Stimulated activated CD4-positive, alpha-beta T cell treated with anti-CD3 and anti-CD28 coated beads, TNF-alpha, amount 100 ng/mL, for 1 hour (primary cell): ENCODE data around the gene KCNN4.

Experiments used
- DNase-seq, 3 donors: peaks; one replicate each; pipeline ENCODE4 v3.0.0-alpha.2; 2020; ENCODE audit warnings: low read depth in 3 of 3, low spot score in 1 of 3

The KCNN4 gene

DNA sequence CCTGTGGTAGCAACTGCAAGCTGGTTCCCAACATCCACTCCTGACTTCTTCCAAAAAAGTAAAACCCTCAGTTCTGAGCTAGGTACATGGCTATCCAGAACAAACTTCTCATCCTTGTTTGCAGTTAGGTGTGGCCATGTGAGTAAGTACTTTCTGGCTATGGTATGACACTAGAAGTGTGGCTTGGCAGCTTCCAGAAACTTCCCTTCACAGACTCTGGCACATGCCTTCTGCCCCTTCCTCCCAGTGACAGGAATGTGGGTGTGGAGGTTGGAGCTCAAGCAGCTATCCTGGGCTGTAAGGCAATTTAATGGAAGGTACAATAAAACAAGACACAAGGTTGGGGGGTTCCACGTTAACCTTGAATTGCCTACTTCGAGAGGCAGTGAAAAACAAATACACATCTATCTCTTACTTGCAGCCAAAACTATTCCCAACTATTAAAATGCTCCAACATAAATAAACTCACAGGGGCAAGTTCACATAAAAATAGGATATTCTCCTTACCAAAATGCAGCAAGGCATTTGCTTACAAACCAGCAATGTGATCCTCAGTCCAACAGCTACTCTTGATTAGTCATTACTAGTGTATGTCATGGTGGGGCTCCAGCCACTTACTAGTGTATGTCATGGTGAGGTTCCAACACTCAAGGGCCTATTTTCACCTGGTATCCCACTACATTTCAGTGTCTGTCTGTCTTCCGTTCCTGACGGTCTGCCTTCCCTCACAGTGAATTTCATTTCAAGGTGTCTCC lies 29.1 kb downstream of the KCNN4 start:
- DNase-seq: no peak

DNA sequence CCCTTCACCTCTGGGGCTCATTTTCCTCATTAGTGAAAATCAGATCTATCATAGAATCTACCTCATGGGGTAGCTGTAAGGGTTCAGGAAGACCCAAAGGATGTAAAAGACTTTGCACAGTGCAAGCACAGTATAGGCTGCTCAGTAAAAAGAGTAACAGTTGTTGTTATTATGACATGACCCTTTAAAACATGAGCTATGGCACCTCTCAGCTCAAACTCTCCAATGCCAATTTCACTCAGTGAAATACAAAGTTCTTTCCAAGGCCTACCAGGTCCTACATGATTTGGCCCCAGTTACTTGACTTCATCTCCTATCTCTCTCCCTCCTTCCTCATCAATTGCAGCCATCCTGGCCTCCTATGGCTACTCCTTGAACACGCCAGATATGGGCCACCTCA lies 30.9 kb downstream of the KCNN4 start:
- DNase-seq: no peak

DNA sequence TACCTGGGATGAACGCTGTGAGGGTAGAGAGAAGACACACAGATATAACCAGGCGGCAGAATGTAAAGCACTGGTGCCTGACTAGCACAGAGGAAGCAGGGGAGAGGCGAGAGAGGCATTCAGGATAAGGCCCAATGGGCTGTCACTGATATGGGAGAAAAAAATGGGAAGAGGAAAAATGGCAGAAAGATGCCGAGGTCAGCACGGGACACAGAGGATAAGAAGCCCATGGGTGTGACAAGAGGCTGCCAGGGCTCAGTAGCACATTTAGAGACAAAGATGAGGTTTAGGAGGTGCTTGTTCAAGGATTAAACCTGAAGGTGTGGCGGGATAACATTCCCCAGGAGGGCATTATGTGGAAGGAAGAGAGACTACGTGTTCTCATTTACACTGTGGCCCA lies 31.6 kb downstream of the KCNN4 start:
- DNase-seq: no peak

DNA sequence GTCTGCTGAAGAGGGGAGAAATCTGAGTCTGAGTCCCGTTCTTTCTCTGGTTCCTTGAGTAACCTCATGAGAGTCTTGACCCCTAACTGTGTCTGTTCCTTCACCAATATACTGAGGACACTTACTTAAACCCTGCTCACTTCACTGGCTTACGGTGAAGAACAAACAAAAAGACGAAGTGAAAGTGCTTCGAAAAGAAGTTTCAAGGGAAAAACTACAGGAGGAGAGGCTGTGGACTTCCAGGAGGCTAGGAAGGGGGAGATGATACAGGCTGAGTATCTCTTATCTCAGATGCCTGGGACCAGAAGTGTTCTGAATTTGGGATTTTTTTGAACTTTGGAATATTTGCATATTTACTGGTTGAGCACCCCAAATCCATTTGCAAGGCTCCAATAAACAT lies 32.1 kb downstream of the KCNN4 start:
- no peak for DNase-seq

DNA sequence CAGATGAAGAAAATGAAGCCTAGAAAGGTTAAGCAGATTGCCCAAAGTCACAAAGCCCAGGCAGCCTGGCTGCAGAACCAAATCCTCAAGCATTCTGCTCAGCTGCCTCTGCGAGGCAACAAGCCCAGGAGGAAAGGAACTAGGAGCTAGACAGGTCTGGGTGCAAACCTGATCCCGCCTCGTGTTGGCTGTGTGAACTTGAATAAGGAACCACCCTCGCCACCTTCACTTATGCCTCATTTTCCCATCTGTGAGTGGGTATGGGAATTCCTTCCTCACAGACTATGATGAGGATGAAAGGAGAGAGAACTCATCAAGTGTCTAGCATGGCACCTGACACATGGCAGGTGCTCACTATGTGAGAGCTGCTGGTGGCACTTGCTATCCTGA lies 32.6 kb downstream of the KCNN4 start:
- no peak for DNase-seq

DNA sequence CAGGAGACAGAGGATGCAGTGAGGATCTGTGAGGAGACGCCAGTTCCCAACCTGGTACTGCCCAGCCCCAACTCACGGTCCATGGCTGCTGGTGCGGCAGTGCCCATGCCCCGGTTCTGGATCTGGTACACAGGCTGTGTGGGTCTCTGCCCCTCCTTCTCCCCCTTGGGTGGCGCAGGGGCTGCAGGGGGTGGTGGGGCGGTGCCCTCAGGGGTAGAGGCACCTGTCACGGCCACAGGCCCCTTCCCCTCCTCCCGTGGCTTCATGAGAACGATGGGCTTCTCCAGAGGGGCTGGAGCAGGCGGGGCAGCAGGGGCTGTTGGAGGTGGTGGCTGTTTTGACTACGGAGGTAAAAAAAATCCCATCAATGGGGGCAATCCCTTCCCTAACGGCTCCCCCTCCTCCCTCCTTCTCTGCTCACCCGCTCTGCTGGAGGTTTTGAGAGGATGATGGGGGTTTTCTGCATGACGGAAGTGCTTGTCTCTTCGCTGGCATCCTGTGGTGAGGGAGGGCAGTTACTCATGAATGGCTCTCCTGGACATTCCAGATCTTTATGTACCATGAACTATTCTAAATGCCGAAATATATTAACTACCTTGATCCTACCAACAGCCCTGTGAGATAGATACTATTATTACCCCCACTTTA lies 33.1 kb downstream of the KCNN4 start:
- no peak for DNase-seq

DNA sequence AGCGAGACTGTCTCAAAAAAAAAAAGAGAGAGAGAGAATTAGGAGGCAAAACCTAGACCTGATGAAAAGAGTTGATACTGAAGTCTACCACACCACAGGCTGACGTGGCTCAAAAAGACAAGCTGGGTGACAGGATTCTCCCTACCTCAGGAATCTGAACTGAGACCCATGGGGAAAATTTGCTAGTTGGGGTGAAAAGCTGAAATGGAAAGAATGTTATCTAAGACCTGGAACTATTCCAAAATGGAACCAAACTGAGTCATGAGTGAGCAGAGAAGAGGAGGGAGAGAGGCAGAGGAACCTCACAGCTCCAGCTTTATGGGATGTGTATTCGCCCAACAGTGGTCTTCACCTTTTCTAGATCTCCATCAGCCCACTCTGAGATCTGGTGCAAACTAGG lies 37.7 kb downstream of the KCNN4 start:
- no peak for DNase-seq

DNA sequence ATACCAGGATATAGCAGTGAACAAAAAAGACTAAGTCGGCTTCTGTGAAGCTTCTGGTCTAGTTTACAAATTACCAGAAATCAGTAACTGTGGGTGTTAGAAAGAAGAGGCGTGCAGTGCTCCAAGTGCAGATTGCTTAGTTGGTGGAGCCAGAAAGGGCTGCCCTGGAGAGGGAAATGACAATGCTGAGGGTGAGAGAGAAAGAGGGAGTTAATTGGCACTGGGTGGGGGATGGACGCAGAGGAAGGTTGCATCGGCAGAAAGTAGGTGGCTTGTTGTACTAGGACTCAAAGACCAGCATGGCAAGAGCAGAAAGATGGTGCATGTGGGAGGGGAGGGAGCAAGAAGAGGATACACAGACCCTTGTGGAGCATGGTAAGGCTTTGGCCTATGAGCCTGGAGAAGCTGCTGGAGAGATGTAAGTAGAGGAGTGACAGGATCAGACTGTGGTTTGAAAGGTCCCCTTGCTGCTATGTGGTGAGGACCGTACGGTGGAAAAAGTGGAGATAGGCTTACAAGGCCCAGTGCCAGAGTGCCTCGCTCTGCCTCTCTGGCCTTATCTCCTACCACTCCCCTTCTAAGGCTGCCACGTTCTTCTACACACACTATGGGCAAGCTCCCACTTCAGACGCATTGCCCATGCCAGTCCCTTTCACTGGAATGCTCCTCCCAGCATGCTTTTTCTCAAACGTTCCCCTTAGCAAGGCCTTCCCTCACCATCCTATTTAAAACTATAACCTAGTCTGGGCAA lies 39.5 kb downstream of the KCNN4 start:
- DNase-seq: no peak

DNA sequence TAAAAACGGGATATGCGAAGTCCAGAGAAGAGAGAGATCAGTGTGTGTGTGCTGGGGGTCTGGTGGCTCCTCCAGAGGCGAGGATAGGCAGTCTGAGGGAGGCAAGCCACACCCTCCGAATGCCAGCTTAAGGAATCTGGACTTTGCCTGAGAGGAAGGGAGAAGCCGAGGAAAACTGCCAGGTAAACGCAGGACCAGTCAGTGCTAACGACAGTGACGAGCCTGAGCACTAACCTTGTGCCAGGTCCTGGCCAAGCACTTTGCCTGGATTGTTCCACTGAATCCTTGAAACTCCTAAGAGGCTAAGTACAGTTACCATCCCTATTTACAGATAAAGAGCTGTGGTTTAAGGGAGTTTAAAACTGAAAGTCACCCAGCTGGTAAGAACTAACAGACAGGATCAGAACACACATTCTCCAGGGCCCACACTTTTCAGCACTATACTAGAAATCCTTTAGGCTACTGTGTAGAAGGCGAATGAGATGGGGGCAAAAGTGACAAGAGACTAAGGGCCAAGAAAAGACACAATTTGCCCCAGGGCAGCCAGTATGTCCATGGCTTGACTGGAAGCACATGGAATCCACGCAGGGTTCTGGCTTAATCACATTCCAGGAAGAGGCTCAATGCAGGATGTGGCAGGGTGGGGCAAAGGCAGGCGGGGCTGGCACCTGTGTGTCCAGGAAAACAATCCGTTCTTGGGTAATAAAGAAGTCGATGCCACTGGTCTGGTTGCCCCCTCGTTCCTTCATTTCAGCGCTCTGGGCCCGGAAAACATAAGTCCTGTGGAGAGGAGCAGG lies 41.1 kb downstream of the KCNN4 start:
- DNase-seq: no peak

DNA sequence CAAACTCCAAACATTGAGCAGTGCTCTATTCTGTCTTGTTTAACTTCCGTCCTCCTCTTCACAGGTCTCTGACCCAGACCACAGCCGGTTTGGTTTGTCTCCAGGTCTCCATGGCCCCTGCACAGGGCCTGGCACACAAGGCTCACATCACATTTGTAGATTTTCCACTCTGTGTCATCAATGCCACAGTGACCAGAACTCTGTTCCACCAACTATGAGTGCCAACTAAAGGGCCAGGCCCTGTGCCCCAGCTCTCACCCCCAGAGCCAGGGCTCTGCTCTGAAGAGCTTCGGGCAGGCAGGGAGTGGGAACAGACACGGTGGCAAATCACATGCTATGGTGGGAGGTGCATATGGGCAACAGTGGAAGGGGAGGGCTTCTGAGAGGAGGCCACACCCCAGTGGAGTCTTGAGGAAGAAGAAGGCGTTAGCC lies 42.0 kb downstream of the KCNN4 start:
- DNase-seq: no peak

DNA sequence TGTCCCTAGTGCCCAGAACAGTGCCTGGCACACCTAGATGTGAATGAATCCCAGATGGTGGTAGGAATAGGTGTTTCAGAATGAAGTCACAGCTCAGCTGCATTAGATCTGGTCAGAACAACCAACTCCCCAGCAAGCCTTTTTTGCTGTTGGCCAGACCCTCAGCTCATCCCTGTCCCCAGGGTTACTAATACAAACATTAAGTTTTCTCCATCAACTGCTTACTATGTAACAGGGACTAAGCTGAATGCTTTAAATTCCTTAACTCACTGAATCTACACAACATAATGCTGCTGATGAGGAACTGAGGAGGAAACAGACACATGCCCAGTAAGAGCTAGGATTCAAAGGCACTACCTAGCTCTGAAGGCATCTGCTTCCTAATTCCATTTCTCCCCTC lies 44.8 kb downstream of the KCNN4 start:
- DNase-seq: no peak

DNA sequence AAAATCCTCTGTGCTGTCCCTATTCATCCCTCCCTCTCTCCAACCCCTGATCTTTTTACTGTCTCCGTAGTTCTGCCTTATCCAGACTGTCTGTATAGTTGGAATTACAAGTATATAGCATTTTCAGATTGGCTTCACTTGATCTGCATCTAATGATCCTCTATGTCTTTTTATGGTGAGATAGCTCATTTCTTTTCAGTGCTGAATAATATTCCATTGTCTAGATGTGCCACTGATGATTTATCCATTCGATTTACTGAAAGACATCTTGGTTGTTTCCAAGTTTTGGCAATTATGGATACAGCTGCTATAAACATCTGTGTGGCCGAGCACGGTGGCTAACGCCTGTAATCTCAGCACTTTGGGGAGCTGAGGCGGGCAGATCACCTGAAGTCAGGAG lies 45.8 kb downstream of the KCNN4 start:
- no peak for DNase-seq

DNA sequence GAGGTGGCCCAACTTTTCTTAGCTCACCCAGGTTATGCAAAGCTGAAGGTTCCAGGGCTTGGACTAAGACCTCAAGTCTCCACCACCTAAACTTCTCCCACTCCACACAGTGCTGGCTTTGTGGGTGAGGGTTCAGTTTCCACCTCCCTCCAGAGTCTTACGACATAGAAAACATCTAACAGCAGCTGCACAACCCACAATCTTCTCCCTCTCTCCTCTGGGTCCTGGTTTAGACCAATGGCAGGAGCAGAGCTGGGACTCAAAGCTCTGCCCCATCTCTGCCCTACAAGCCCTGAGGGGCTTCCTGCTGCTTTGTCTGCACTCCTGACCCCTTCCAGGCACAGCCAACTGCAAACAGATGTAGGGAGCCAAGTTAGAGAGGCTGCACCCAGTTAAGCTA lies 48.9 kb downstream of the KCNN4 start:
- no peak for DNase-seq

DNA sequence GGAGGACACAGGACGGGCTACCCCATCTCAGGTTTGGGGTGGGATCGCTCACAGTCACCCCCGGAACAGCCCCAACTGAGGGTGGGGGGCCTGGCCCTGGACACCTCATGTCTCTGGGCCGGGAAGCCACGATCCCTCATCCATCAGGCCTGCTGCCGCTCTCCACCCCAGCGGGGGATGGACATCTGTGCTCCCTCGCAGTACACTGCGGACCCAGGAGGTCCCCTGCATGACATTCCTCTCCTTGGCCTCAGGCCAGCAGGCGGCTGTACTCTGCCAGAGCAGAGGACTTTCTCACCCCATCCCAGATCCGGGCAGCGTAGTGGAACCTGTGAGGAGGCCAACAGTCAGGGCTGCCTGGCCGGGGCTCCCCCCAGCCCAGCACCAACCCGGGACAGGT lies 49.4 kb downstream of the KCNN4 start:
- DNase-seq: no peak

DNA sequence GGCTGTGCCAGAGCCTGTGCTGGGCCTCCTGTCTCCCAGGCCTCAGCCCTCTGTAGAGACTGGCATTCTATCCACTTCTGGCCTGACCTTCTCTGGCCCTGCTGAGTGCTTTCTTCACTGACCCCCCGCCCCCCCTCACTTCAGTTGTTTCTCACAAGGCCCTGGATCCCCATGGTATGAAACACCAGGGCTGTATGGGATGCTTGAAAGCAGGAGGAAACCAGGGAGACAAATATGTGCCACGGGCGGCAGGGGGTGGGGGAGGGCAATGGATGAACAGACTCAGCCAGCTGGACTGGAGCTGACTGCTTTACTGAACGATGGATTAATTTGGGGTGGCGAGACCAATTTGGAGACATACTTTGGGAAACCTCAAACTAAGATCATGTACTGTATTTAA lies 50.9 kb downstream of the KCNN4 start:
- no peak for DNase-seq

DNA sequence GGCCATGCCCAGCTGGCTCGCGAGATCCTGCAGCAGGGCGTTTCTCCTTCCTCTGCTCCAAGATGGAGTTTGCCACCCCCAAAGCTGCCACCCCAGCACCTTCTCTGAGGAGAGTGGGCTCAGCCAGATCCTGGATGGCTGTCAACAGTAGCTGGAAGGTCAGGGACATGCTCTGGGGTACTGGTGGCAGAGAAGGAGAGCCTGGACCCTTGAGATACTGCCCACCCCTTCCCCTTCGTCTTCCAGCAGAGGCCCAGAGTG lies 53.2 kb downstream of the KCNN4 start:
- no peak for DNase-seq

DNA sequence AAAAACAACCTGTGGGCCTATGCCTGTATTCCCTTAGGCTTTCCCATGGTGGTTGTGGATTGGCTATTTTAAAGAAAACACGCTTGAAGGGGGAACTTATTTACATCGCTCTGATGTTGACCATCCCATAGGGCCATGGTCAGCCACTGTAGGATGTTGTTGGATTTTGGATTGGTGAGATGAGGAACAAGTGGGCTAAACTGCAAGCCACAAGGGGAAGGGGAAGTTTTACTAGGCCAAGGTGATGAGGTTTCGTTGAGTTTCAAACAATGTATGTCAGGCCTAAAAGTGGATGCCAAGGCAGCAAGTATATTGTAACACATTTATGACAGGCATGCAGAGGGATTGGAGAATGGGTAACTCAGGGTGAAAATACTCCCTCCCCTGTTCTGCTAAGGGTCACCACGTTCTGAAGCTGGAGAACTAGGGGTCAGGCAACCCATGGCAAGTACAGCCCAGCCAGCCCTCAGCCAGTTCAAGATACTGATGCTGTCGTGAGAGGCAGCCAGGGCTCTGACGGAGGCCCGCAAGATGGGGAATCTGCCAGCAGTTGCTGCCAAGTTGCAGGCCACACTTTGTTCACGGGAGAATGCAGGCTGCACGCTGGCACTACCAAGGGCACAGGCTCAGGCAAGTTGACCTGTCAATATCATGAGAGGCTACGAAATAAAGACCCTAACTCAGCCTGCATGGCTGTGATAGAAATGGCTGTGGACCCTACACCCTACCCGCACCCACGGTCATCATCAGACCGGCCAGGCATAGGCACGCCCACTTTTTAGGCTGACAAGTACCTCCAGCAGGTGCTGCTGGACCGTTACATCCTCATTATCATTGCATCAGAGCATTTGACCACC lies 53.8 kb downstream of the KCNN4 start:
- no peak for DNase-seq

DNA sequence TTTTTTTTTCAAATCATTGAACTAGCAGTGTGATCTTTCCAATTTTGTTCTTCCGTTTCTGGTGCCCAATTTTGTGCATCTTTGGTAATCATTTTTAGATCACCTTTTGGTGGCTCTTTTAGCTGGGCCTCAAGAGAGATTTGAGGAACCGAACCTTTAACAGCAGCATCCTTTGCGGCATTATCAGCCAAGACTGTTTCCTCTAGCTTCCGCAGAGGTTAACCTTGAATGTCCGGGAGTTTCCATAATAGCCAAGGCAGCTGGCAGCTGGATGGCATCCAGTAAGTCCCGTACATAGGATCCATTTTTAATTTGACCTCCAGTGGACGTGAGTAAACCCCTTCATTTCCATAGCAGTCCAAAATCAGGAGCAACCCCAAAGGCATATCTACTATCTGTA lies 55.3 kb downstream of the KCNN4 start:
- DNase-seq: no peak

DNA sequence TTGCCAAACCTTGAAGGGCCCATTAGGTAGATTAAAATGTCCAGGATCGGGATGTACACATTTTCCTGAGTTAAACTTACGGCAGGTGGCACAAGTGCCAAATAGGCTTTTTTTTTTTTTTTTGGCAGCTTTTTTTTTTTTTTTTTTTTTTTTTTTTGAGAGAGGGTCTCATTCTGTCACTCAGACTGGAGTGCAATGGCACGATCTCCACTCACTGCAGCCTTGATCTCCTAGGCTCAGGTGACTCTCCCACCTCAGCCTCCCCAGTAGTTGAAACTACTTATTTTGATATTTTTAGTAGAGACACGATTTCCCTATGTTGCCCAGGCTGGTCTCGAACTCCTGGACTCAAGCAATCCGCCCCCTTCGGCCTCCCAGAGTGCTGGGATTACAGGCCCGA lies 55.9 kb downstream of the KCNN4 start:
- no peak for DNase-seq

DNA sequence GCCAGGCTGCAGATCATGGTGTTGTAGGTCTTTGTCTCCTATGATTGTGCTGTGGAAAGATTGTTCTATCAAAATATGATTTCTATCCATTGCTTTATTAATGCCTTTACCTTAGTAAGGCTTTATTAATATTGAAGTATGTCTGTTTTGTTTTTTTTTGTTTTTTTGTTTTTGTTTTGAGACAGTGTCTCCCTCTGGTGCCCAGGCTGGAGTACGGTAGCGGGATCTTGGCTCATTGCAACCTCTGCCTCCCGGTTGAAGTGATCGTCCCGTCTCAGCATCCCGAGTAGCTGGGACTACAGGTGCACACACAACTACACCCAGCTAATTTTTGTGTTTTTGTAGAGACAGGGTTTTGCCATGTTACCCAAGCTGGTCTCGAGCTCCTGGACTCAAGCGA lies 57.2 kb downstream of the KCNN4 start:
- no peak for DNase-seq

DNA sequence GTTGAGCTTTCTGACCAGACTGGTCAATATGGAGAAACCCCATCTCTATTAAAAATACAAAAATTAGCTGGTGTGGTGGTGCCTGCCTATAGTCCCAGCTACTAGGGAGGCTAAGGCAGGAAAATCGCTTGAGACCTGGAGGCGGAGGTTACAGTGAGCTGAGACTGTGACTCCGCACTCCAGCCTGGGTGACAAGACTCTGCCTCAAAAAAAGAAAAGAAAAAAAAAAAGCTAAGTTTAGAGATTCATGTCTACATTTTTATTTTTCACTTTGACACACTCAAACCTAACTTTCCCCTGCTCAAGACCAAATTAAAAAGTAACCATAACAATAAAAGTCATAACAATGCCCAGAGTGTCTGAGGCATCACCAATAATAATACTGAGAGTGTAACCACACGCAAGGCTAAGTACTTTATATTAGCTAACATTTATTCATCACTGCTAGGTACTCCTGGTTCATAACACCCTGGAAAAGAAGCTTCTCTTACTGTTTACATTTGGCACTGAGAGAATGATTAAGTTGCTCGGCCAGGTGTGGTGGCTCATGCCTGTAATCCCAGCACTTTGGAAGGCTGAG lies 59.2 kb downstream of the KCNN4 start:
- no peak for DNase-seq
